ENCODE data around the gene ARFIP1. TPM values are rescaled to one million over a fixed set of nuclear protein-coding genes. Genes with fewer than 3 reads are reported as not detected.
"Not testable (repeated sequence)": the region's sequence is repeated elsewhere in the genome, so short reads cannot be mapped to it uniquely, and the experiment has no call there.

The ARFIP1 gene
- total RNA-seq, 4 donors from 2014 or later = 27.3 to 44.0 (median 39.2) TPM

DNA sequence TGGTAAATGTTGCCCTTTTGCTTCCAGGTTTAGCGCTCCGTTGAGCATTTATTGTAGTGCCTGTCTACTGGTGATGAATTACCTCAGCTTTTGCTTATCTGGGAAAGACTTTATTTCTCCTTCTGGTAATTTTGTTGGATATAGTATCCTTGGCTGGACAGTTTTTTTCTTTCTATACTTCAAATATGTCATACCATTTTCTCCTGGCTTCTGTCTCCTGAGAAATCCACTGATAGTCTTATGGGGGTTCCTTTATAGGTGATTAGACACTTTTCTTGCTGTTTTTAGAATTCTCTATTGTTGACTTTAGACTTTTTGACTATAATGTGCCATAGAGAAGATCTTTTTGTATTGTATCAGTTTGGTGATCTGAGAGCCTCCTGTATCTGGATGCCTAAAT lies 73.5 kb downstream of the ARFIP1 start:
- Histone ChIP-seq H3K27me3 (no peaks in the 10 kb centered on the region), H3K27ac (no peak overlapping the region), H3K4me3 (no peak overlapping the region), H3K9me3 (peaks cover 0 to 30% (median 10%) of the 10 kb centered on the region in 4 donors), H3K4me1 (peaks cover 0 to 17% (median 0%) of the 10 kb centered on the region in 4 donors), H3K36me3 (peaks cover 0 to 13% (median 0%) of the 10 kb centered on the region in 3 donors)
- TF ChIP-seq EP300 (IDR thresholded peaks at IDR 0.05) (no peak), POLR2A (IDR thresholded peaks at IDR 0.05) (no peak), CTCF (IDR thresholded peaks at IDR 0.05) (no peak)
- WGBS, 2 donors = 98% methylated on average over 2 of the region's 2 CpGs
- no peak for DNase-seq (ENCODE audit: low spot score in 2 of 2)

DNA sequence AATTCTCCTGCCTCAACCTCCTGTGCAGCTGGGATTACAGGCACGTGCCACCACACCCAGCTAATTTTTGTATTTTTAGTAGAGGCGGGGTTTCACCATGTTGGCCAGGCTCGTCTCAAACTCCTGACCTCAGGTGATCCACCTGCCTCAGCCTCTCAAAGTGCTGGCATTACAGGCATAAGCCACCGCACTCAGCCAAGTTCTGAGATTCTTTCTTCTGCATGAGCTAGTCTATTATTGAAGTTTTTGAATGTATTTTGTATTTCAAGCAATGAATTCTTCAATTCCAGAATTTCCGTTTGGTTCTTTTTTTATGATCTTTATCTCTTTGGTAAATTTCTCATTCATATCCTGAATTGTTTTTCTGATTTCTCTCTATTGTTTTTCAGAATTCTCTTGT lies 74.3 kb downstream of the ARFIP1 start:
- H3K4me3 ChIP-seq; H3K27ac ChIP-seq; H3K27me3 ChIP-seq; DNase-seq (ENCODE audit: low spot score in 2 of 2): not testable (repeated sequence)
- Histone ChIP-seq H3K36me3 (peaks cover 0 to 13% (median 0%) of the 10 kb centered on the region in 3 donors), H3K9me3 (peaks cover 0 to 30% (median 10%) of the 10 kb centered on the region in 4 donors), H3K4me1 (peaks cover 0 to 17% (median 0%) of the 10 kb centered on the region in 4 donors)
- 95 to 96% methylated on average over 5 of the region's 5 CpGs for WGBS, 2 donors

GRCh38 chr4:152856960-152857359 lies 77.2 kb downstream of the ARFIP1 start:
- 65 to 69% methylated on average over 4 of the region's 4 CpGs for WGBS, 2 donors
- TF ChIP-seq POLR2A (IDR thresholded peaks at IDR 0.05) (no peak), CTCF (IDR thresholded peaks at IDR 0.05) (no peak), EP300 (IDR thresholded peaks at IDR 0.05) (no peak)
- Histone ChIP-seq H3K27me3 (no peaks in the 10 kb centered on the region), H3K9me3 (peaks cover 0 to 30% (median 10%) of the 10 kb centered on the region in 4 donors), H3K36me3 (peaks cover 0 to 13% (median 0%) of the 10 kb centered on the region in 3 donors), H3K4me3 (no peak overlapping the region), H3K27ac (no peak overlapping the region), H3K4me1 (peaks cover 0 to 16% (median 0%) of the 10 kb centered on the region in 4 donors)
- no peak for DNase-seq (ENCODE audit: low spot score in 2 of 2)

GRCh38 chr4:152858934-152859333 lies 79.2 kb downstream of the ARFIP1 start:
- no peak for DNase-seq (ENCODE audit: low spot score in 2 of 2)
- H3K36me3 ChIP-seq = peaks cover 0 to 5% (median 0%) of the 10 kb centered on the region in 3 donors
- no peak overlapping the region for H3K4me3 ChIP-seq
- no peak overlapping the region for H3K27ac ChIP-seq
- TF ChIP-seq EP300 (IDR thresholded peaks at IDR 0.05) (no peak), POLR2A (IDR thresholded peaks at IDR 0.05) (no peak), CTCF (IDR thresholded peaks at IDR 0.05) (no peak)
- peaks cover 0 to 12% (median 2%) of the 10 kb centered on the region in 4 donors for H3K9me3 ChIP-seq
- no peaks in the 10 kb centered on the region for H3K27me3 ChIP-seq
- H3K4me1 ChIP-seq = peaks cover 0 to 16% (median 0%) of the 10 kb centered on the region in 4 donors
- WGBS, 2 donors = 86 to 89% methylated on average over 6 of the region's 6 CpGs

DNA sequence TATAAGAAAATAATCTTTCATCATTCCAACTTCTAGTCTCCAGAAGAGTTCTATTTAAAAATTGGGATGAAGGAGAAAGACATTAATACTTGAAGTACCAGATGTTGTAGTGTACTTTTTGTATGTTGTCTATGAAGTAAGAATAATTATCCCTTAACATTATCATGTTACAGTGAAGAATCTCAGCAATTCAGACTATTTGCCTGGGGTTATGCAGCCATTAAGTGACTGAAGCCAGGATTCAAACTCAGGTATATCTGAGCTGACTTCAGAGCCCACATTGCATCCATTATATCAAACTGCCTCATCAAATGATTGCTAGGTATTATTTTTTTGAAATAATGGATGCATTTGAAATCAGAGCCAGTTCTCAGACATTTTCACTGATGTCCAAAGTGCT lies 80.3 kb downstream of the ARFIP1 start:
- TF ChIP-seq CTCF (IDR thresholded peaks at IDR 0.05) (no peak), EP300 (IDR thresholded peaks at IDR 0.05) (no peak), POLR2A (IDR thresholded peaks at IDR 0.05) (no peak)
- Histone ChIP-seq H3K36me3 (peaks cover 0 to 8% (median 0%) of the 10 kb centered on the region in 3 donors), H3K9me3 (peaks cover 0 to 1% (median 0%) of the 10 kb centered on the region in 4 donors), H3K4me1 (peaks cover 0 to 16% (median 0%) of the 10 kb centered on the region in 4 donors), H3K27me3 (no peaks in the 10 kb centered on the region), H3K4me3 (no peak overlapping the region), H3K27ac (no peak overlapping the region)
- no peak for DNase-seq (ENCODE audit: low spot score in 2 of 2)

- no peak for TF ChIP-seq CTCF (IDR thresholded peaks at IDR 0.05)
- no peak for TF ChIP-seq EP300 (IDR thresholded peaks at IDR 0.05)
- no peak for TF ChIP-seq POLR2A (IDR thresholded peaks at IDR 0.05)
- Histone ChIP-seq H3K36me3 (peaks cover 0 to 22% (median 0%) of the 10 kb centered on the region in 3 donors), H3K27me3 (no peaks in the 10 kb centered on the region), H3K4me3 (no peak overlapping the region), H3K4me1 (peaks cover 0 to 8% (median 0%) of the 10 kb centered on the region in 4 donors), H3K27ac (no peak overlapping the region), H3K9me3 (no peaks in the 10 kb centered on the region)
- 93 to 94% methylated on average over 1 of the region's 1 CpG for WGBS, 2 donors
- DNase-seq (ENCODE audit: low spot score in 2 of 2) = no peak
Observed at GRCh38 chr4:152862608-152863007, 82.9 kb downstream of the ARFIP1 start.
